Caco-2 (cell line): ENCODE measurements around the gene P2RX6. TPM values are rescaled to one million over a fixed set of nuclear protein-coding genes. Genes with fewer than 3 reads are reported as not detected.
A peak's percentile ranks its signal among the peaks of the same experiment; 100 is the strongest.

Source experiments
- BruUV-seq: library from RNA; stranded (reverse); fragments of 400-500 nt; replicated peaks from 2 replicates; lab custom pipeline; 2021; lab: Mats Ljungman, UMichigan
- CTCF ChIA-PET: fragments of 300-600 bp; sonication (Branson Sonifier 250); formaldehyde crosslinking; loops from one replicate; lab custom pipeline; 2022; ENCODE audit warnings: antibody characterized with exemption; lab: Charles Lee
- POLR2A ChIA-PET: fragments of 300-600 bp; sonication (Branson Sonifier 250); formaldehyde crosslinking; loops from one replicate; lab custom pipeline; 2022; ENCODE audit warnings: antibody characterized with exemption; lab: Charles Lee
- DNase-seq, 2 experiments: peaks; one replicate each; pipeline versions ENCODE4 v3.0.0 to v3.0.0-alpha.2; 2020 to 2022
- H3K27me3 ChIP-seq: replicated peaks from 2 replicates; pipeline ENCODE4 v1.6.0; 2011; ENCODE audit warnings: low read length; ENCODE audit not compliant: control insufficient read depth, insufficient read depth
- H3K36me3 ChIP-seq: 2 replicates; pipeline ENCODE4 v1.5.1; 2011; ENCODE audit warnings: low read length; ENCODE audit not compliant: control insufficient read depth, insufficient read depth
- H3K4me1 ChIP-seq: fragments of 250-450 bp; sonication (Bioruptor Pico); 2 replicates; pipeline ENCODE4 v1.5.1; 2020; ENCODE audit warnings: mild to moderate bottlenecking
- H3K4me3 ChIP-seq: 2 replicates; pipeline ENCODE4 v1.5.1; 2011; ENCODE audit warnings: low read depth, mild to moderate bottlenecking, control low read depth, low read length
- H3K9me3 ChIP-seq: fragments of 250-450 bp; sonication (Bioruptor Pico); 2 replicates; pipeline ENCODE4 v1.5.1; 2020; ENCODE audit warnings: mild to moderate bottlenecking, moderate library complexity
- H3K27ac Mint-ChIP-seq: one replicate; pipeline ENCODE4 v1.8.0; 2022; ENCODE audit warnings: mixed read lengths; ENCODE audit not compliant: unreplicated experiment
- H3K27me3 Mint-ChIP-seq: one replicate; pipeline ENCODE4 v1.8.0; 2022; ENCODE audit warnings: mixed read lengths; ENCODE audit not compliant: insufficient read depth, unreplicated experiment
- H3K36me3 Mint-ChIP-seq: one replicate; pipeline ENCODE4 v1.8.0; 2022; ENCODE audit warnings: mild to moderate bottlenecking, mixed read lengths; ENCODE audit not compliant: insufficient read depth, unreplicated experiment
- H3K4me1 Mint-ChIP-seq: one replicate; pipeline ENCODE4 v1.8.0; 2022; ENCODE audit warnings: low read depth, mixed read lengths; ENCODE audit not compliant: unreplicated experiment
- H3K4me3 Mint-ChIP-seq: one replicate; pipeline ENCODE4 v1.8.0; 2022; ENCODE audit warnings: mild to moderate bottlenecking, moderate library complexity, mixed read lengths; ENCODE audit not compliant: unreplicated experiment
- H3K9me3 Mint-ChIP-seq: one replicate; pipeline ENCODE4 v1.8.0; 2022; ENCODE audit warnings: mixed read lengths; ENCODE audit not compliant: unreplicated experiment
- CTCF ChIP-seq, 2 experiments: fragments of 200-600 bp in 1 of 2; IDR thresholded peaks; 1 replicate in 1 of 2; 2 replicates in 1 of 2; pipeline versions ENCODE4 v1.5.1 to v1.8.0; 2011 to 2022; ENCODE audit warnings: antibody characterized with exemption in 1 of 2, control low read depth in 1 of 2, inconsistent platforms in 1 of 2, low read depth in 1 of 2, low read length in 1 of 2, mild to moderate bottlenecking in 1 of 2, moderate library complexity in 1 of 2; ENCODE audit not compliant: insufficient read depth in 1 of 2, severe bottlenecking in 1 of 2, unreplicated experiment in 1 of 2
- intact Hi-C: fragments of 100-400 bp; cut with micrococcal nuclease; formaldehyde crosslinking; loops from one replicate; pipeline ENCODE4 v1.10.0; 2022; ENCODE audit not compliant: unreplicated experiment
- total RNA-seq: library from RNA; stranded (reverse); gene quantifications from 2 replicates; pipeline ENCODE4 v1.2.3, GENCODE V29; 2022

The P2RX6 gene
- total RNA-seq, 1 experiment from 2014 or later: 0.11 TPM

- Mint-ChIP-seq H3K4me1 (peaks cover 17% of the 10 kb centered on the region), H3K27ac (peak overlapping the region; percentile 88), H3K4me3 (peak overlapping the region; percentile 79), H3K36me3 (peaks cover 7% of the 10 kb centered on the region), H3K9me3 (no peaks in the 10 kb centered on the region), H3K27me3 (no peaks in the 10 kb centered on the region)
- Histone ChIP-seq H3K36me3 (no peaks in the 10 kb centered on the region), H3K4me3 (peak overlapping the region; percentile 40), H3K4me1 (peaks cover 13% of the 10 kb centered on the region; the same call in 1 of the 2 replicates), H3K9me3 (no peaks in the 10 kb centered on the region), H3K27me3 (no peaks in the 10 kb centered on the region)
- CTCF ChIA-PET: no interaction called here
- no peak for DNase-seq
- no peak for TF ChIP-seq CTCF (IDR thresholded peaks at IDR 0.05; ENCODE audit: insufficient read depth in 1 of 2, low read depth in 1 of 2, low read length in 1 of 2, severe bottlenecking in 1 of 2, unreplicated experiment in 1 of 2)
- POLR2A ChIA-PET: no interaction called here
- intact Hi-C loops: no loop called here
- no TSS peak for BruUV-seq
Measured at GRCh38 chr22:21013657-21014201, 1.2 kb upstream of the P2RX6 start.

GRCh38 chr22:21014202-21014725, 701 bp upstream of the P2RX6 start:
- CTCF ChIA-PET: interaction anchor here (0.7 to 1.1 kb wide), 3 partner anchors 23 to 128 kb away, joined by 3 to 4 read pairs (median 3); no protein-coding TSS in a partner anchor
- BruUV-seq: no TSS peak

More at GRCh38 chr22:21014202-21014725, 701 bp upstream of the P2RX6 start:
- peak overlapping the region; percentile 79 for H3K4me3 Mint-ChIP-seq
- POLR2A ChIA-PET: interaction anchor here (1.1 kb wide), 1 partner anchor 32 kb away, joined by 5 read pairs; the partner anchor contains the start of gene LZTR1
- intact Hi-C loops: no loop called here
- TF ChIP-seq CTCF (IDR thresholded peaks at IDR 0.05; ENCODE audit: insufficient read depth in 1 of 2, low read depth in 1 of 2, low read length in 1 of 2, severe bottlenecking in 1 of 2, unreplicated experiment in 1 of 2): no peak
- no peaks in the 10 kb centered on the region for H3K27me3 ChIP-seq
- H3K4me1 ChIP-seq: peaks cover 13% of the 10 kb centered on the region; the same call in 1 of the 2 replicates
- H3K4me1 Mint-ChIP-seq: peaks cover 17% of the 10 kb centered on the region
- peak overlapping the region; percentile 40 for H3K4me3 ChIP-seq
- H3K36me3 Mint-ChIP-seq: peaks cover 7% of the 10 kb centered on the region
- no peaks in the 10 kb centered on the region for H3K36me3 ChIP-seq
- peaks cover under 1% of the 10 kb centered on the region; the same call in 1 of the 2 replicates for H3K9me3 ChIP-seq
- H3K9me3 Mint-ChIP-seq: no peaks in the 10 kb centered on the region
- no peaks in the 10 kb centered on the region for H3K27me3 Mint-ChIP-seq
- peak overlapping the region; percentile 88 for H3K27ac Mint-ChIP-seq
- DNase-seq: peak; percentile 86 to 88
